ENCODE data around the gene CCDC102A.

CCDC102A gene

GRCh38 chr16:57513371-57514102, 22.8 kb downstream of the CCDC102A start:
- no peak for DNase-seq (ENCODE audit: low read depth)
- no peak overlapping the region for H3K4me3 ChIP-seq (ENCODE audit: low read depth, low read length)
- TF ChIP-seq CTCF (IDR thresholded peaks at IDR 0.05; ENCODE audit: low read depth, low read length, missing control alignments) = no peak

- no peak for TF ChIP-seq CTCF (IDR thresholded peaks at IDR 0.05; ENCODE audit: low read depth, low read length, missing control alignments)
- no peak for DNase-seq (ENCODE audit: low read depth)
Measured at GRCh38 chr16:57512296-57513001, 23.9 kb downstream of the CCDC102A start.

GRCh38 chr16:57510016-57510871, 26.1 kb downstream of the CCDC102A start:
- TF ChIP-seq CTCF (IDR thresholded peaks at IDR 0.05; ENCODE audit: low read depth, low read length, missing control alignments) = no peak
- DNase-seq (ENCODE audit: low read depth) = no peak
- H3K4me3 ChIP-seq (ENCODE audit: low read depth, low read length) = no peak overlapping the region

More at GRCh38 chr16:57512296-57513001, 23.9 kb downstream of the CCDC102A start:
- H3K4me3 ChIP-seq (ENCODE audit: low read depth, low read length) = no peak overlapping the region

- no peak overlapping the region for H3K4me3 ChIP-seq (ENCODE audit: low read depth, low read length)
- no peak for DNase-seq (ENCODE audit: low read depth)
- no peak for TF ChIP-seq CTCF (IDR thresholded peaks at IDR 0.05; ENCODE audit: low read depth, low read length, missing control alignments)
Measured at GRCh38 chr16:57509231-57509923, 27.0 kb downstream of the CCDC102A start.

- TF ChIP-seq CTCF (IDR thresholded peaks at IDR 0.05; ENCODE audit: low read depth, low read length, missing control alignments) = no peak
- no peak overlapping the region for H3K4me3 ChIP-seq (ENCODE audit: low read depth, low read length)
- no peak for DNase-seq (ENCODE audit: low read depth)
Measured at GRCh38 chr16:57508035-57508425, 28.3 kb downstream of the CCDC102A start.

Data from GM12864 (cell line).